Upper lobe of left lung (tissue), 4 donors: ENCODE measurements around the gene TSPAN1.

Source experiments
- EP300 ChIP-seq, 4 donors: sonication (generic); formaldehyde crosslinking; IDR thresholded peaks; one replicate each; pipeline ENCODE4 v1.5.1; 2017; ENCODE audit warnings: antibody characterized with exemption in 4 of 4, control low read depth in 2 of 4
- POLR2A ChIP-seq, 4 donors: fragments of 450-650 bp; IDR thresholded peaks; one replicate each; pipeline ENCODE4 v1.5.1; 2016 to 2017; ENCODE audit warnings: antibody characterized with exemption in 4 of 4, mild to moderate bottlenecking in 2 of 4
- POLR2AphosphoS5 ChIP-seq, 2 donors: sonication (generic); formaldehyde crosslinking; IDR thresholded peaks; one replicate each; pipeline ENCODE4 v1.5.1; 2017; ENCODE audit warnings: antibody characterized with exemption in 2 of 2
- TF ChIP-seq, protein P1 (sequence below), 6 experiments: fragments of 450-650 bp in 4 of 6; fragments of 200-600 bp in 2 of 6; sonication (generic) in 2 of 6; IDR thresholded peaks; one replicate each; pipeline ENCODE4 v1.5.1; 2016 to 2019; ENCODE audit warnings: antibody characterized with exemption in 6 of 6

DNA sequence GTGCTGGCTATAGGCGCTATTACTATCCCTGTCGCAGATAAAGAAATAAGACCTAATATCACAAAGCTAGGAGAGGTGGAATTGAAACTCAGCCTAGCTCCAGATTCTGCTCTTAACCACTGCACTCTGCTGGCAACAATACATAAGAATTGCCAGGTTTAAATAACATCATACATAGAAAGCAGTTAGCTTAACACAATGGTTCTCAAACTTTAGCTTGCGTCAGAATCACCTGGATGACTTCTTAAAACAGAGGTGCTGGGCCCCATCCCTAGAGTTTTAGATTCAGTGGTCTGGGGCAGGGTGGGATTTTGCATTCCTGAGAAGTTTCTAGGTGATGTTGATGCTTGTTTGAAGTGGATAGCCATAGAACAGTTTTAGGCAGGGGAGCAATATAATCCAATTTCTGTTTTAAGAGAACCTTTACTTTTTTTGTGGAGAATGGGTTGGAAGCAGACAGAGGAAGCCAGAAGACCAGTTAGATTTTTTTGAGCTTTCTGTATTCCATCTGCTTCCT is 24.4 kb downstream of the TSPAN1 start:
- TF ChIP-seq EP300 (IDR thresholded peaks at IDR 0.05) = no peak
- TF ChIP-seq POLR2A (IDR thresholded peaks at IDR 0.05) = no peak
- TF ChIP-seq, protein P1, sequence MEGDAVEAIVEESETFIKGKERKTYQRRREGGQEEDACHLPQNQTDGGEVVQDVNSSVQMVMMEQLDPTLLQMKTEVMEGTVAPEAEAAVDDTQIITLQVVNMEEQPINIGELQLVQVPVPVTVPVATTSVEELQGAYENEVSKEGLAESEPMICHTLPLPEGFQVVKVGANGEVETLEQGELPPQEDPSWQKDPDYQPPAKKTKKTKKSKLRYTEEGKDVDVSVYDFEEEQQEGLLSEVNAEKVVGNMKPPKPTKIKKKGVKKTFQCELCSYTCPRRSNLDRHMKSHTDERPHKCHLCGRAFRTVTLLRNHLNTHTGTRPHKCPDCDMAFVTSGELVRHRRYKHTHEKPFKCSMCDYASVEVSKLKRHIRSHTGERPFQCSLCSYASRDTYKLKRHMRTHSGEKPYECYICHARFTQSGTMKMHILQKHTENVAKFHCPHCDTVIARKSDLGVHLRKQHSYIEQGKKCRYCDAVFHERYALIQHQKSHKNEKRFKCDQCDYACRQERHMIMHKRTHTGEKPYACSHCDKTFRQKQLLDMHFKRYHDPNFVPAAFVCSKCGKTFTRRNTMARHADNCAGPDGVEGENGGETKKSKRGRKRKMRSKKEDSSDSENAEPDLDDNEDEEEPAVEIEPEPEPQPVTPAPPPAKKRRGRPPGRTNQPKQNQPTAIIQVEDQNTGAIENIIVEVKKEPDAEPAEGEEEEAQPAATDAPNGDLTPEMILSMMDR (IDR thresholded peaks at IDR 0.05) = no peak
- no peak for TF ChIP-seq POLR2AphosphoS5 (IDR thresholded peaks at IDR 0.05)
